GM12891 (cell line): Measurements from ENCODE around the gene PLS1.

ENCODE experiments used
- PAX5 ChIP-seq: IDR thresholded peaks from 2 replicates; pipeline ENCODE4 v1.6.1; 2011; ENCODE audit warnings: low read length, moderate library complexity, mild to moderate bottlenecking; ENCODE audit not compliant: insufficient read depth, severe bottlenecking
- POLR2A ChIP-seq: IDR thresholded peaks from 2 replicates; pipeline ENCODE4 v1.6.1; 2011; ENCODE audit warnings: low read depth, low read length, control low read depth
- POLR2AphosphoS5 ChIP-seq: IDR thresholded peaks from 2 replicates; pipeline ENCODE4 v1.6.1; 2011; ENCODE audit warnings: low read depth, low read length, control low read depth
- SPI1 ChIP-seq: IDR thresholded peaks from 2 replicates; pipeline ENCODE4 v1.6.1; 2011; ENCODE audit warnings: low read depth, low read length, control low read depth
- TAF1 ChIP-seq: IDR thresholded peaks from 2 replicates; pipeline ENCODE4 v1.6.1; 2011; ENCODE audit warnings: low read depth, low read length, control low read depth

DNA sequence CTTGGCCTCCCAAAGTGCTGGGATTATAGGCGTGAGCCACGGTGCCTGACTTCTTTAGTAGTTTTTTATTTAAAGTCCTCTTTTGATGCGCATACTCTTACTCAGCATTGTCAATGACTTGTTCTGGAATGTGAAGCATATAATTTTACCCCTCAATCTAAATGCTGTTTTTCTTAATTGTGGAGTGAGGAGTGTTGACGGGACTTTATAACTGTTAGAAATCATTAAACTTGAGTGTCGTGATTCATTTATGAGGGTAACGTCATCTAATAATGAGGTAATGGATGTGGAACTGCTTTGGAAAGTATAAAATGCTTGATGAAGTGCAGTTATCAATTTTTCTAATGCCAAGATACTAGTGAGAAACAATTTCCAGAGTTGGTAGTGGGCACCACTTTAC lies 48.3 kb downstream of the PLS1 start:
- no peak for TF ChIP-seq POLR2AphosphoS5
- no peak for TF ChIP-seq POLR2A
- no peak for TF ChIP-seq SPI1
- TF ChIP-seq TAF1: no peak
- no peak for TF ChIP-seq PAX5
